ENCODE measurements around the gene KLHDC10. TPM values are rescaled to one million over a fixed set of nuclear protein-coding genes. Genes with fewer than 3 reads are reported as not detected.
A peak's percentile ranks its signal among the peaks of the same experiment; 100 is the strongest.

Gene KLHDC10
- total RNA-seq, 1 experiment from 2014 or later: 14.4 TPM

GRCh38 chr7:130141884-130142653, 71.7 kb downstream of the KLHDC10 start:
- TF ChIP-seq ATF6 (CRISPR knock-in tag; IDR thresholded peaks at IDR 0.05) (no peak), FOXP1 (CRISPR knock-in tag; IDR thresholded peaks at IDR 0.05; ENCODE audit: borderline replicate concordance) (no peak), NFYB (CRISPR knock-in tag; conservative IDR thresholded peaks at IDR 0.05; ENCODE audit: low read depth) (no peak), FOXP4 (CRISPR knock-in tag; IDR thresholded peaks at IDR 0.05) (no peak), ZNF423 (CRISPR knock-in tag; IDR thresholded peaks at IDR 0.05) (no peak), NFE2L1 (CRISPR knock-in tag; IDR thresholded peaks at IDR 0.05) (no peak), GTF2I (CRISPR knock-in tag; conservative IDR thresholded peaks at IDR 0.05) (no peak), FOXJ3 (CRISPR knock-in tag; IDR thresholded peaks at IDR 0.05; ENCODE audit: borderline replicate concordance) (no peak), ZNF232 (CRISPR knock-in tag; IDR thresholded peaks at IDR 0.05) (no peak), RORB (CRISPR knock-in tag; IDR thresholded peaks at IDR 0.05) (no peak), IRF2 (CRISPR knock-in tag; IDR thresholded peaks at IDR 0.05; ENCODE audit: borderline replicate concordance, low read depth) (no peak), HMGA2 (CRISPR knock-in tag; IDR thresholded peaks at IDR 0.05) (no peak), FOXK1 (CRISPR knock-in tag; IDR thresholded peaks at IDR 0.05) (no peak), STAT6 (CRISPR knock-in tag; conservative IDR thresholded peaks at IDR 0.05; ENCODE audit: low read depth) (no peak)
- H3K4me1 Mint-ChIP-seq: peaks cover 23% of the 10 kb centered on the region
- H3K27ac Mint-ChIP-seq: peak overlapping the region; percentile 92
- H3K27me3 Mint-ChIP-seq (ENCODE audit: low read depth): peaks cover 9% of the 10 kb centered on the region
- CTCF ChIA-PET: interaction anchor here (0.7 to 1.6 kb wide), 4 partner anchors 11 to 616 kb away, joined by 3 to 6 read pairs (median 5); no protein-coding TSS in a partner anchor
- H3K4me3 Mint-ChIP-seq: peak overlapping the region; percentile 60
- no peak for DNase-seq (ENCODE audit: low spot score)
- ATAC-seq: peak; percentile 9; the same call in 1 of the 2 replicates
- POLR2A ChIA-PET: interaction anchor here (1.1 kb wide), 2 partner anchors 62 to 72 kb away, joined by 3 read pairs; partner anchors contain the start of gene KLHDC10
- H3K9me3 Mint-ChIP-seq: no peaks in the 10 kb centered on the region
- no peaks in the 10 kb centered on the region; the same call in none of the 2 replicates for H3K36me3 Mint-ChIP-seq

- Mint-ChIP-seq H3K9me3 (no peaks in the 10 kb centered on the region), H3K27ac (peak overlapping the region; percentile 49; the same call in 1 of the 2 replicates), H3K36me3 (no peaks in the 10 kb centered on the region; the same call in none of the 2 replicates), H3K4me1 (peaks cover 23% of the 10 kb centered on the region), H3K4me3 (no peak overlapping the region), H3K27me3 (ENCODE audit: low read depth) (peaks cover 9% of the 10 kb centered on the region)
- POLR2A ChIA-PET: interaction anchor here (1.1 kb wide), 2 partner anchors 63 to 72 kb away, joined by 3 read pairs; partner anchors contain the start of gene KLHDC10
- TF ChIP-seq ZBTB43 (CRISPR knock-in tag; IDR thresholded peaks at IDR 0.05): no peak
- TF ChIP-seq IRF2 (CRISPR knock-in tag; IDR thresholded peaks at IDR 0.05; ENCODE audit: borderline replicate concordance, low read depth): no peak
- no peak for TF ChIP-seq ERG (CRISPR knock-in tag; IDR thresholded peaks at IDR 0.05)
- ATAC-seq (no peak), DNase-seq (ENCODE audit: low spot score) (no peak)
- CTCF ChIA-PET: interaction anchor here (1.1 to 1.2 kb wide), 2 partner anchors 11 to 71 kb away, joined by 5 to 6 read pairs; no protein-coding TSS in a partner anchor
These were observed 72.5 kb downstream of the KLHDC10 start for GRCh38 chr7:130142654-130143333.

All from WTC11 (cell line).